H1 (cell line): ENCODE measurements around the gene GPER1. TPM values are rescaled to one million over a fixed set of nuclear protein-coding genes. Genes with fewer than 3 reads are reported as not detected.

Experiments used
- CTCF ChIA-PET: fragments of 300-600 bp; sonication (Branson Sonifier 250); formaldehyde crosslinking; loops from one replicate; lab custom pipeline; 2021; ENCODE audit not compliant: partially characterized antibody; lab: Charles Lee
- POLR2A ChIA-PET: fragments of 300-600 bp; sonication (Branson Sonifier 250); formaldehyde crosslinking; loops from one replicate; lab custom pipeline; 2021; ENCODE audit warnings: inconsistent platforms; ENCODE audit not compliant: partially characterized antibody; lab: Charles Lee
- DNase-seq, 2 experiments: peaks; one replicate each; pipeline versions ENCODE4 v3.0.0 to v3.0.0-alpha.2; 2010 to 2022; ENCODE audit warnings: low spot score in 2 of 2, low read depth in 1 of 2, mixed read lengths in 1 of 2
- FAIRE-seq: peaks from 2 replicates; lab custom pipeline; 2011; peaks lifted over from hg19 to GRCh38; lab: Jason Lieb, UNC
- H2AFZ ChIP-seq: 2 replicates; pipeline ENCODE4 v1.8.1; 2012; ENCODE audit warnings: low read length, inconsistent platforms
- H2AK5ac ChIP-seq: 2 replicates; pipeline ENCODE4 v1.6.1; 2013; ENCODE audit warnings: low read depth, low read length
- H2BK120ac ChIP-seq: replicated peaks from 2 replicates; pipeline ENCODE3; 2013; ENCODE audit warnings: low read depth, low read length, inconsistent platforms
- H2BK12ac ChIP-seq: 2 replicates; pipeline ENCODE4 v1.6.1; 2013; ENCODE audit warnings: low read depth, low read length
- H2BK15ac ChIP-seq: 2 replicates; pipeline ENCODE4 v1.6.1; 2013; ENCODE audit warnings: low read length
- H2BK20ac ChIP-seq: 2 replicates; pipeline ENCODE4 v1.6.1; 2013; ENCODE audit warnings: low read length
- H2BK5ac ChIP-seq: 2 replicates; pipeline ENCODE4 v1.6.1; 2013; ENCODE audit warnings: low read depth, low read length
- H3K14ac ChIP-seq: 2 replicates; pipeline ENCODE4 v1.6.1; 2013; ENCODE audit warnings: inconsistent platforms; ENCODE audit not compliant: insufficient read length
- H3K18ac ChIP-seq: 2 replicates; pipeline ENCODE4 v1.6.1; 2013; ENCODE audit warnings: low read length; ENCODE audit errors: extremely low read depth
- H3K23ac ChIP-seq: 2 replicates; pipeline ENCODE4 v1.6.1; 2013; ENCODE audit warnings: inconsistent platforms; ENCODE audit not compliant: insufficient read length
- H3K23me2 ChIP-seq: 2 replicates; pipeline ENCODE4 v1.6.1; 2013; ENCODE audit warnings: low read depth, low read length
- H3K27ac ChIP-seq: 2 replicates; pipeline ENCODE4 v1.6.1; 2011; ENCODE audit warnings: low read depth, low read length, inconsistent platforms
- H3K27me3 ChIP-seq, 4 experiments: replicated peaks in 1 of 4; 1 replicate in 1 of 4; 2 replicates in 3 of 4; pipeline versions ENCODE4 v1.6.1 to v1.8.1; 2011 to 2013; ENCODE audit warnings: low read length in 3 of 4, mild to moderate bottlenecking in 3 of 4, inconsistent platforms in 2 of 4, mixed read lengths in 2 of 4, moderate library complexity in 1 of 4; ENCODE audit not compliant: control insufficient read depth in 3 of 4, insufficient read depth in 3 of 4; ENCODE audit errors: extremely low read depth in 1 of 4
- H3K36me3 ChIP-seq, 4 experiments: 2 replicates each; pipeline versions ENCODE4 v1.6.1 to v1.8.1; 2011 to 2013; ENCODE audit warnings: mild to moderate bottlenecking in 4 of 4, low read length in 3 of 4, moderate library complexity in 2 of 4, control low read depth in 1 of 4, inconsistent platforms in 1 of 4; ENCODE audit not compliant: insufficient read depth in 4 of 4, control insufficient read depth in 2 of 4
- H3K4ac ChIP-seq: replicated peaks from 2 replicates; pipeline ENCODE3; 2013; ENCODE audit warnings: low read length, low read depth, mixed read lengths, inconsistent platforms; ENCODE audit not compliant: insufficient read length
- H3K4me1 ChIP-seq, 4 experiments: replicated peaks in 1 of 4; 1 replicate in 1 of 4; 2 replicates in 3 of 4; pipeline versions ENCODE4 v1.6.1 to v1.8.1; 2011 to 2013; ENCODE audit warnings: low read length in 3 of 4, inconsistent platforms in 2 of 4, mixed read lengths in 1 of 4; ENCODE audit not compliant: insufficient read depth in 4 of 4, control insufficient read depth in 3 of 4
- H3K4me2 ChIP-seq, 2 experiments: 2 replicates each; pipeline versions ENCODE4 v1.6.1 to v1.8.1; 2011 to 2013; ENCODE audit warnings: low read depth in 2 of 2, low read length in 2 of 2, control low read depth in 1 of 2, inconsistent platforms in 1 of 2, mild to moderate bottlenecking in 1 of 2; ENCODE audit not compliant: insufficient read depth in 1 of 2
- H3K4me3 ChIP-seq, 4 experiments: fragments of 200-600, 300-600 bp in 1 of 4; sonication (generic), shearing (Covaris generic), sonication (Bioruptor Twin) in 1 of 4; 2 replicates each; pipeline versions ENCODE4 v1.5.1 to v1.8.1; 2011 to 2016; ENCODE audit warnings: low read length in 4 of 4, low read depth in 3 of 4, control low read depth in 2 of 4, inconsistent platforms in 2 of 4, mild to moderate bottlenecking in 2 of 4, mixed read lengths in 1 of 4, moderate library complexity in 1 of 4; ENCODE audit not compliant: insufficient read depth in 2 of 4; ENCODE audit errors: extremely low read depth in 1 of 4
- H3K56ac ChIP-seq: replicated peaks from 2 replicates; pipeline ENCODE3; 2013; ENCODE audit warnings: low read depth, mild to moderate bottlenecking, mixed read lengths, low read length, inconsistent platforms; ENCODE audit not compliant: insufficient read length
- H3K79me1 ChIP-seq: 2 replicates; pipeline ENCODE4 v1.6.1; 2013; ENCODE audit warnings: low read depth, low read length, control low read depth
- H3K79me2 ChIP-seq, 2 experiments: 2 replicates each; pipeline versions ENCODE4 v1.6.1 to v1.8.1; 2012 to 2013; ENCODE audit warnings: low read length in 2 of 2, mild to moderate bottlenecking in 2 of 2, inconsistent platforms in 1 of 2; ENCODE audit not compliant: insufficient read depth in 2 of 2, control insufficient read depth in 1 of 2
- H3K9ac ChIP-seq, 4 experiments: replicated peaks in 1 of 4; 1 replicate in 1 of 4; 2 replicates in 3 of 4; pipeline versions ENCODE4 v1.6.1 to v1.8.1; 2011 to 2013; ENCODE audit warnings: low read depth in 3 of 4, low read length in 3 of 4, control low read depth in 2 of 4, mild to moderate bottlenecking in 2 of 4, moderate library complexity in 2 of 4, inconsistent platforms in 1 of 4; ENCODE audit errors: extremely low read depth in 1 of 4
- H3K9me3 ChIP-seq, 2 experiments: 2 replicates each; pipeline versions ENCODE4 v1.6.1 to v1.8.1; 2012 to 2013; ENCODE audit warnings: mild to moderate bottlenecking in 2 of 2, moderate library complexity in 2 of 2, control low read depth in 1 of 2, inconsistent platforms in 1 of 2, low read depth in 1 of 2, low read length in 1 of 2, mixed read lengths in 1 of 2; ENCODE audit not compliant: insufficient read depth in 2 of 2
- H4K20me1 ChIP-seq, 2 experiments: replicated peaks in 1 of 2; 2 replicates each; pipeline versions ENCODE3 to v1.8.1; 2011 to 2013; ENCODE audit warnings: inconsistent platforms in 2 of 2, low read length in 2 of 2, mild to moderate bottlenecking in 1 of 2; ENCODE audit not compliant: insufficient read depth in 2 of 2, control insufficient read depth in 1 of 2
- H4K5ac ChIP-seq: 2 replicates; pipeline ENCODE4 v1.6.1; 2013; ENCODE audit warnings: low read length, low read depth, mixed read lengths, inconsistent platforms; ENCODE audit not compliant: insufficient read length
- H4K8ac ChIP-seq: 2 replicates; pipeline ENCODE4 v1.8.0; 2013; ENCODE audit warnings: mild to moderate bottlenecking, moderate library complexity, low read length, inconsistent platforms; ENCODE audit not compliant: insufficient read depth; ENCODE audit errors: extremely low read depth
- H4K91ac ChIP-seq: replicated peaks from 2 replicates; pipeline ENCODE3; 2013; ENCODE audit warnings: low read length, mixed read lengths, inconsistent platforms; ENCODE audit not compliant: insufficient read length
- ASH2L ChIP-seq: fragments of 200-600, 300-600 bp; sonication (generic); IDR thresholded peaks from one replicate; pipeline ENCODE4 v1.7.1; 2017; ENCODE audit warnings: low read length
- ATF2 ChIP-seq: IDR thresholded peaks from 2 replicates; pipeline ENCODE4 v1.6.1; 2012; ENCODE audit warnings: low read length, inconsistent platforms
- CEBPB ChIP-seq: IDR thresholded peaks from 2 replicates; pipeline ENCODE4 v1.6.1; 2012; ENCODE audit warnings: low read depth, low read length
- CHD1 ChIP-seq: IDR thresholded peaks from 2 replicates; pipeline ENCODE4 v1.6.1; 2012; ENCODE audit warnings: low read depth, low read length, improper control_type of control experiment
- EGR1 ChIP-seq: IDR thresholded peaks from 2 replicates; pipeline ENCODE4 v1.6.1; 2011; ENCODE audit warnings: low read depth, low read length, borderline replicate concordance
- HDAC2 ChIP-seq, 2 experiments: fragments of 300-600 bp in 1 of 2; sonication (generic) in 1 of 2; IDR thresholded peaks; 2 replicates each; pipeline ENCODE4 v1.6.1; 2011 to 2012; ENCODE audit warnings: low read depth in 2 of 2, low read length in 2 of 2, mild to moderate bottlenecking in 2 of 2, moderate library complexity in 2 of 2, borderline replicate concordance in 1 of 2, inconsistent platforms in 1 of 2
- JUND ChIP-seq: IDR thresholded peaks from 2 replicates; pipeline ENCODE4 v1.6.1; 2011; ENCODE audit warnings: mild to moderate bottlenecking, improper control_type of control experiment, low read length
- KDM5A ChIP-seq: fragments of 200-600 bp; IDR thresholded peaks from 2 replicates; pipeline ENCODE4 v1.7.1; 2012; ENCODE audit warnings: mild to moderate bottlenecking, low read length, inconsistent platforms, mixed read lengths
- NANOG ChIP-seq: IDR thresholded peaks from 2 replicates; pipeline ENCODE4 v1.6.1; 2011; ENCODE audit warnings: low read length, low read depth, mild to moderate bottlenecking, inconsistent platforms; ENCODE audit not compliant: insufficient read depth, poor library complexity, severe bottlenecking
- PHF8 ChIP-seq: fragments of 200-600 bp; sonication (generic); conservative IDR thresholded peaks from 2 replicates; pipeline ENCODE4 v1.7.1; 2012; ENCODE audit warnings: low read depth, mild to moderate bottlenecking, inconsistent platforms, low read length, moderate library complexity
- POLR2AphosphoS5 ChIP-seq: IDR thresholded peaks from 2 replicates; pipeline ENCODE4 v1.6.1; 2011; ENCODE audit warnings: low read depth, low read length
- SP4 ChIP-seq: IDR thresholded peaks from 2 replicates; pipeline ENCODE4 v1.6.1; 2012; ENCODE audit warnings: low read length, inconsistent platforms
- TAF1 ChIP-seq: IDR thresholded peaks from 2 replicates; pipeline ENCODE4 v1.6.1; 2011; ENCODE audit warnings: mild to moderate bottlenecking, low read depth, low read length
- WGBS, 2 experiments: shearing (Covaris generic) in 1 of 2; methylation state at CpG; one replicate each; pipeline versions ENCODE4 v1.1.6 to v1.1.7; 2013 to 2015; ENCODE audit warnings: low lambda C conversion rate in 2 of 2, mixed read lengths in 2 of 2, inconsistent platforms in 1 of 2, low coverage in 1 of 2, missing lambda C conversion rate in 1 of 2; ENCODE audit not compliant: insufficient replicate concordance in 2 of 2, insufficient coverage in 1 of 2, insufficient read length in 1 of 2; ENCODE audit errors: extremely low coverage in 1 of 2, missing lambda C conversion rate in 1 of 2; 5-methylcytosine and 5-hydroxymethylcytosine counted together
- polyA plus RNA-seq, 7 experiments: library from polyadenylated mRNA; depleted of rRNA in 3 of 7; stranded (reverse) in 5 of 7; unstranded in 2 of 7; fragments of >200 nt in 5 of 7; fragments of 200-250 nt in 2 of 7; gene quantifications; 1 replicate in 5 of 7; 2 replicates in 1 of 7; 4 replicates in 1 of 7; pipeline versions ENCODE4 v1.2.1 to v1.2.3, GENCODE V29; 2011 to 2013; ENCODE audit warnings: missing spikeins in 2 of 7, mixed read lengths in 2 of 7
- total RNA-seq: library from RNA; stranded (reverse); fragmentation: NEBNext Ultra II Directional; extraction: Animal tissue kit (Norgen Biotek cat#: 25700); gene quantifications from 2 replicates; pipeline ENCODE4 v1.2.1, GENCODE V29; 2021

The GPER1 gene
- total and polyA plus RNA-seq, 2 of the 8 experiments (the other 6 are each of a cell fraction or from before 2014, with no cell fraction given): 0.24 to 0.47 TPM

DNA sequence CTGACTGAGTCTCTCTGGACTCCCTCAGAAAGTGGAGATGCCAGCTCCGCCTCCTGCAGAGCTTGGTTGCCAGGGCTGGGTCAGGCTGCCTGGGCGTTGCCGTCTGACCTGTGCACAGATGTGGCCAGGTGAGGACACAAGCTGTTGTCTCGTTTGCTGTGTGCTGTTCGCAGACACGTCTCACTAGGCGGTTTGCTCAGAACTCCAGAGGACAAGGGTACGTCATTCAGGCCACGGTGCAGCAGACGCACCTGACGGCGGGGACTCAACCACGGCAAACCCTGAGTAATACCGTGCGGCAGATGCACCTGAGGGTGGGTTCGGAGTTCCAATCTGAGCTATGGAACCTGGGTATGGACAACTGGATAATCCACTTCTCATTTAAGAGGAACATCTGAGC is 11.7 kb downstream of the GPER1 start:
- Histone ChIP-seq H3K27ac (no peak overlapping the region), H3K14ac (no peak overlapping the region), H3K36me3 (no peaks in the 10 kb centered on the region; a peak in 1 of 8 replicates), H3K4ac (no peak overlapping the region), H2BK15ac (no peak overlapping the region), H3K18ac (no peak overlapping the region), H3K9ac (no peak overlapping the region), H3K27me3 (no peaks in the 10 kb centered on the region), H2BK5ac (no peak overlapping the region), H3K23me2 (no peaks in the 10 kb centered on the region), H3K4me3 (no peak overlapping the region), H3K56ac (no peak overlapping the region), H3K9me3 (no peaks in the 10 kb centered on the region), H2BK12ac (no peak overlapping the region), H3K4me2 (no peak overlapping the region), H2BK120ac (no peak overlapping the region), H4K91ac (no peak overlapping the region), H3K79me1 (peaks cover 30% of the 10 kb centered on the region), H4K20me1 (peaks cover 5 to 20% of the 10 kb centered on the region in 2 experiments), H3K79me2 (peaks cover 0 to 20% of the 10 kb centered on the region in 2 experiments; a peak in 1 of 4 replicates), H2AFZ (no peak overlapping the region), H2BK20ac (no peak overlapping the region), H3K23ac (no peak overlapping the region), H4K8ac (no peak overlapping the region), H4K5ac (no peak overlapping the region), H2AK5ac (no peak overlapping the region), H3K4me1 (no peaks in the 10 kb centered on the region; a peak in 1 of 7 replicates)
- ChIA-PET POLR2A (no interaction called here), CTCF (interaction anchor here (0.6 to 1.9 kb wide), 7 partner anchors 8 to 51 kb away, joined by 3 to 9 read pairs (median 3); no protein-coding TSS in a partner anchor)
- 93% methylated on average over 16 of the region's 16 CpGs; no CpG with 5 or more reads in 1 of the 2 experiments for WGBS, 2 experiments
- DNase-seq (no peak), FAIRE-seq (no peak)
- no peak for TF ChIP-seq NANOG
- no peak for TF ChIP-seq EGR1
- TF ChIP-seq JUND: no peak
- TF ChIP-seq PHF8: no peak
- TF ChIP-seq ATF2: no peak
- TF ChIP-seq CEBPB: no peak
- TF ChIP-seq SP4: no peak
- TF ChIP-seq ASH2L: no peak
- no peak for TF ChIP-seq KDM5A
- TF ChIP-seq HDAC2 (IDR thresholded peaks at IDR 0.05; ENCODE audit: borderline replicate concordance in 1 of 2, low read depth in 2 of 2, low read length in 2 of 2): no peak
- TF ChIP-seq TAF1: no peak
- TF ChIP-seq POLR2AphosphoS5: no peak
- no peak for TF ChIP-seq CHD1
